K562 (cell line): ENCODE results near the gene BEST1. TPM values are rescaled to one million over a fixed set of nuclear protein-coding genes. Genes with fewer than 3 reads are reported as not detected.

Experiments used
- BDP1 ChIP-seq: IDR thresholded peaks from 3 replicates; pipeline ENCODE4 v1.6.1; 2011; ENCODE audit not compliant: insufficient read length, insufficient read depth
- BRD9 ChIP-seq: fragments of 450-650 bp; IDR thresholded peaks from 2 replicates; pipeline ENCODE4 v1.6.1; 2018; ENCODE audit warnings: low read depth; ENCODE audit not compliant: partially characterized antibody
- CBFB ChIP-seq: sonication (generic); formaldehyde crosslinking; IDR thresholded peaks from 2 replicates; pipeline ENCODE4 v1.4.0; 2020; ENCODE audit warnings: mild to moderate bottlenecking, missing genetic modification reagents
- CBX2 ChIP-seq: fragments of 200-600 bp; sonication (generic); IDR thresholded peaks from one replicate; pipeline ENCODE4 v1.6.1; 2012; ENCODE audit warnings: mild to moderate bottlenecking, low read length, inconsistent platforms; ENCODE audit not compliant: insufficient read depth, poor library complexity, severe bottlenecking
- E2F4 ChIP-seq: sonication (generic); formaldehyde crosslinking; IDR thresholded peaks from 2 replicates; pipeline ENCODE4 v1.8.0; 2022; ENCODE audit warnings: mild to moderate bottlenecking, low read depth, missing genetic modification reagents
- EWSR1 ChIP-seq: fragments of 450-650 bp; IDR thresholded peaks from 2 replicates; pipeline ENCODE4 v1.6.1; 2018; ENCODE audit warnings: borderline replicate concordance, mild to moderate bottlenecking, low read depth, moderate library complexity; ENCODE audit not compliant: partially characterized antibody
- KDM2B ChIP-seq: fragments of 250-450 bp; sonication (Bioruptor Pico); IDR thresholded peaks from 2 replicates; pipeline ENCODE4 v1.8.0; 2021; ENCODE audit warnings: mild to moderate bottlenecking, moderate library complexity
- SP2 ChIP-seq: IDR thresholded peaks from 2 replicates; pipeline ENCODE4 v1.6.1; 2011; ENCODE audit warnings: mild to moderate bottlenecking, low read depth, low read length, moderate library complexity; ENCODE audit not compliant: poor library complexity, severe bottlenecking; ENCODE audit errors: extremely low read depth
- THRAP3 ChIP-seq: fragments of 450-650 bp; IDR thresholded peaks from 2 replicates; pipeline ENCODE4 v1.6.1; 2016; ENCODE audit warnings: mild to moderate bottlenecking, inconsistent platforms, borderline replicate concordance
- TSHZ1 ChIP-seq: fragments of 250-450 bp; sonication (Bioruptor Pico); IDR thresholded peaks from 2 replicates; pipeline ENCODE4 v1.4.0; 2020; ENCODE audit warnings: mild to moderate bottlenecking, moderate library complexity
- ZC3H8 ChIP-seq: fragments of 450-650 bp; IDR thresholded peaks from 2 replicates; pipeline ENCODE4 v1.6.1; 2017
- ZFP1 ChIP-seq: fragments of 450-650 bp; formaldehyde crosslinking; IDR thresholded peaks from 2 replicates; pipeline ENCODE4 v1.4.0; 2020; ENCODE audit warnings: mild to moderate bottlenecking, mixed read lengths
- ZFP36 ChIP-seq: fragments of 150-350 bp; IDR thresholded peaks from 2 replicates; pipeline ENCODE4 v1.6.1; 2018; ENCODE audit warnings: low read length, low read depth; ENCODE audit not compliant: partially characterized antibody
- polyA plus RNA-seq, 8 experiments: library from polyadenylated mRNA; depleted of rRNA in 4 of 8; stranded (reverse) in 5 of 8; unstranded in 3 of 8; fragments of >200 nt; fragmentation: Nextera tagmentation in 2 of 8; fragmentation: Illumina TruSeq in 1 of 8; extraction: Ambion mirVana in 2 of 8; extraction: Trizol in 1 of 8; gene quantifications; 2 replicates each; pipeline versions ENCODE4 v1.2.1 to v1.2.3, GENCODE V29; 2011 to 2014; ENCODE audit warnings: inconsistent platforms in 1 of 8, missing spikeins in 1 of 8
- total RNA-seq, 7 experiments: library from RNA; depleted of rRNA in 6 of 7; stranded (reverse); fragments of >200 nt in 6 of 7; fragmentation: Illumina TruSeq in 2 of 7; extraction: Trizol in 2 of 7; gene quantifications; 2 replicates each; pipeline versions ENCODE4 v1.2.1 to v1.2.3, GENCODE V29; 2011 to 2021; ENCODE audit warnings: low replicate concordance in 1 of 7
- TF ChIP-seq, protein P1 (sequence below): sonication (generic); formaldehyde crosslinking; IDR thresholded peaks from 2 replicates; pipeline ENCODE4 v1.8.0; 2022; ENCODE audit warnings: missing genetic modification reagents, mild to moderate bottlenecking, borderline replicate concordance
- TF ChIP-seq, protein P2 (sequence below): IDR thresholded peaks from 3 replicates; pipeline ENCODE4 v1.6.1; 2011; ENCODE audit warnings: borderline replicate concordance, mild to moderate bottlenecking, moderate library complexity; ENCODE audit not compliant: insufficient read length; ENCODE audit errors: extremely low read depth
- TF ChIP-seq, protein P3 (sequence below): sonication (generic); formaldehyde crosslinking; IDR thresholded peaks from 2 replicates; pipeline ENCODE4 v1.5.0; 2020; ENCODE audit warnings: missing genetic modification reagents

Gene BEST1
- total and polyA plus RNA-seq, 9 of the 15 experiments (the other 6 are each of a cell fraction or from before 2014, with no cell fraction given) = 0.07 to 1.3 (median 0.40) TPM

DNA sequence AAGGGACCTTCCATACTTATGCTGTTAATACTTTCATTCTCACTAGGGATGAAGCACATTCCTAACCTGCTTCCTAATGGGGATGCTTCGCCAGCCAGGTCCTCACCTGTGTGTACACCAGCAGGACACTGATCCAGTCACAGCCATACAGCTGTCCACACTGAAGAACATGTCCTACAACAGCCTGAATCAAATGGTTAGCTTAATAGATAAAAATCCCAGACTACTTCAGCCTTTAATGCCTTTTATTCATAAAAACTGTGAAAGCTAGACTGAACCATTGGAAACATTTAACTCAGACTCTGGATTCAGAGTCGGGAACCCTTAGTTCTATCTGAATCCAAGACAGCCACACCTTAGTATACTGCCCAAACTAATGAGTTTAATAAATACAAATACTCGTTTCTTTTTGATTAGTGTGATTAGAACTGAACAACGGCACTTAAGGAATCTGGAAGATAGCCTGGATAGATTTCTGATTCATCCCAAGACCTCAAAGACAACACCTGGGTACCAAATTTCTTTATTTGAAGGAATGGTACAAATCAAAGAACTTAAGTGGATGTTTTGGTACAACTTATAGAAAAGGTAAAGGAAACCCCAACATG lies 14.0 kb downstream of the BEST1 start (continued):
- TF ChIP-seq, protein P1, sequence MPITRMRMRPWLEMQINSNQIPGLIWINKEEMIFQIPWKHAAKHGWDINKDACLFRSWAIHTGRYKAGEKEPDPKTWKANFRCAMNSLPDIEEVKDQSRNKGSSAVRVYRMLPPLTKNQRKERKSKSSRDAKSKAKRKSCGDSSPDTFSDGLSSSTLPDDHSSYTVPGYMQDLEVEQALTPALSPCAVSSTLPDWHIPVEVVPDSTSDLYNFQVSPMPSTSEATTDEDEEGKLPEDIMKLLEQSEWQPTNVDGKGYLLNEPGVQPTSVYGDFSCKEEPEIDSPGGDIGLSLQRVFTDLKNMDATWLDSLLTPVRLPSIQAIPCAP = peak; percentile 40; the same call in 1 of the 2 replicates
- no peak for TF ChIP-seq THRAP3
- TF ChIP-seq, protein P2, sequence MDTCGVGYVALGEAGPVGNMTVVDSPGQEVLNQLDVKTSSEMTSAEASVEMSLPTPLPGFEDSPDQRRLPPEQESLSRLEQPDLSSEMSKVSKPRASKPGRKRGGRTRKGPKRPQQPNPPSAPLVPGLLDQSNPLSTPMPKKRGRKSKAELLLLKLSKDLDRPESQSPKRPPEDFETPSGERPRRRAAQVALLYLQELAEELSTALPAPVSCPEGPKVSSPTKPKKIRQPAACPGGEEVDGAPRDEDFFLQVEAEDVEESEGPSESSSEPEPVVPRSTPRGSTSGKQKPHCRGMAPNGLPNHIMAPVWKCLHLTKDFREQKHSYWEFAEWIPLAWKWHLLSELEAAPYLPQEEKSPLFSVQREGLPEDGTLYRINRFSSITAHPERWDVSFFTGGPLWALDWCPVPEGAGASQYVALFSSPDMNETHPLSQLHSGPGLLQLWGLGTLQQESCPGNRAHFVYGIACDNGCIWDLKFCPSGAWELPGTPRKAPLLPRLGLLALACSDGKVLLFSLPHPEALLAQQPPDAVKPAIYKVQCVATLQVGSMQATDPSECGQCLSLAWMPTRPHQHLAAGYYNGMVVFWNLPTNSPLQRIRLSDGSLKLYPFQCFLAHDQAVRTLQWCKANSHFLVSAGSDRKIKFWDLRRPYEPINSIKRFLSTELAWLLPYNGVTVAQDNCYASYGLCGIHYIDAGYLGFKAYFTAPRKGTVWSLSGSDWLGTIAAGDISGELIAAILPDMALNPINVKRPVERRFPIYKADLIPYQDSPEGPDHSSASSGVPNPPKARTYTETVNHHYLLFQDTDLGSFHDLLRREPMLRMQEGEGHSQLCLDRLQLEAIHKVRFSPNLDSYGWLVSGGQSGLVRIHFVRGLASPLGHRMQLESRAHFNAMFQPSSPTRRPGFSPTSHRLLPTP = no peak
- no peak for TF ChIP-seq TSHZ1 (CRISPR knock-in tag)
- no peak; the same call in none of the 2 replicates for TF ChIP-seq ZFP1 (CRISPR knock-in tag)
- TF ChIP-seq ZC3H8 = no peak
- TF ChIP-seq SP2 = no peak
- no peak for TF ChIP-seq CBFB (CRISPR knock-in tag)
- TF ChIP-seq, protein P3, sequence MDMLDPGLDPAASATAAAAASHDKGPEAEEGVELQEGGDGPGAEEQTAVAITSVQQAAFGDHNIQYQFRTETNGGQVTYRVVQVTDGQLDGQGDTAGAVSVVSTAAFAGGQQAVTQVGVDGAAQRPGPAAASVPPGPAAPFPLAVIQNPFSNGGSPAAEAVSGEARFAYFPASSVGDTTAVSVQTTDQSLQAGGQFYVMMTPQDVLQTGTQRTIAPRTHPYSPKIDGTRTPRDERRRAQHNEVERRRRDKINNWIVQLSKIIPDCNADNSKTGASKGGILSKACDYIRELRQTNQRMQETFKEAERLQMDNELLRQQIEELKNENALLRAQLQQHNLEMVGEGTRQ (CRISPR knock-in tag) = no peak
- no peak for TF ChIP-seq E2F4
- TF ChIP-seq BRD9 = no peak
- TF ChIP-seq KDM2B (CRISPR knock-in tag) = no peak
- no peak for TF ChIP-seq EWSR1
- no peak for TF ChIP-seq CBX2
- no peak for TF ChIP-seq ZFP36
- TF ChIP-seq BDP1 = no peak
